K562 treated with DMSO at 1 percent for 12 hours (cell line): ENCODE results near the gene PPEF2. TPM values are rescaled to one million over a fixed set of nuclear protein-coding genes. Genes with fewer than 3 reads are reported as not detected.

Source experiments
- total RNA-seq: library from RNA; unstranded; fragments of 300-600 nt; gene quantifications from 2 replicates; pipeline ENCODE4 v1.2.3, GENCODE V29; 2022; ENCODE audit not compliant: insufficient read depth

PPEF2 gene
- not detected in 2 replicates for total RNA-seq

GRCh38 chr4:75902352-75902751 is at the start of gene PPEF2:
TSS of gene PPEF2 (minus strand) at chr4:75902452. CDS start at chr4:75896325, 6,127 bp downstream.

GRCh38 chr4:75940692-75941253 is 38.5 kb upstream of the PPEF2 start, which contains the start of gene NAAA:
TSS of gene NAAA (minus strand) at chr4:75941013. CDS start at chr4:75940949, 64 bp downstream.

Other genes with a start within 250 kb of the PPEF2 start
- 26.0 and 91.5 TPM in 2 replicates for gene G3BP2, start 229.0 kb downstream of the PPEF2 start, total RNA-seq
- gene USO1, start 177.9 kb downstream of the PPEF2 start, total RNA-seq, result 26.0 and 82.4 TPM in 2 replicates
- 6.7 and 27.9 TPM in 2 replicates for gene NAAA, start 38.6 kb upstream of the PPEF2 start, total RNA-seq
- gene SDAD1, start 88.5 kb upstream of the PPEF2 start, total RNA-seq, result 7.7 and 20.6 TPM in 2 replicates
- not detected in 2 replicates for gene CXCL9, start 105.1 kb upstream of the PPEF2 start, total RNA-seq
- gene CXCL10, start 121.0 kb upstream of the PPEF2 start, total RNA-seq, result 4.0 and 10.2 TPM in 2 replicates
- gene CXCL11, start 133.6 kb upstream of the PPEF2 start, total RNA-seq, result 7.9 and 20.8 TPM in 2 replicates
- 1.2 TPM in 1 of 2 replicates, not detected in the other for gene ART3, start 172.3 kb upstream of the PPEF2 start, total RNA-seq
- gene NUP54, start 245.9 kb upstream of the PPEF2 start, total RNA-seq, result 16.6 and 38.4 TPM in 2 replicates